HG03066 (cell line): ENCODE measurements around the gene KCNK6.
A peak's percentile ranks its signal among the peaks of the same experiment; 100 is the strongest.
"Not testable (repeated sequence)": the region's sequence is repeated elsewhere in the genome, so short reads cannot be mapped to it uniquely, and the experiment has no call there.

Experiments used
- ATAC-seq: cut with Tn5 transposase; IDR thresholded peaks from one replicate; pipeline ENCODE4 v1.9.1; 2021; ENCODE audit warnings: low read depth; ENCODE audit not compliant: unreplicated experiment

The KCNK6 gene

GRCh38 chr19:38360839-38361631 lies 41.4 kb downstream of the KCNK6 start:
- no peak for ATAC-seq

- no peak for ATAC-seq
Observed at GRCh38 chr19:38361633-38362075, 42.0 kb downstream of the KCNK6 start.

- ATAC-seq: no peak
Observed at GRCh38 chr19:38362076-38362945, 42.7 kb downstream of the KCNK6 start.

- ATAC-seq: not testable (repeated sequence)
Observed at GRCh38 chr19:38362946-38363688, 43.5 kb downstream of the KCNK6 start.

GRCh38 chr19:38367041-38367440 lies 47.4 kb downstream of the KCNK6 start:
- no peak for ATAC-seq

GRCh38 chr19:38369584-38369983 lies 49.9 kb downstream of the KCNK6 start:
- ATAC-seq: no peak

- no peak for ATAC-seq
Observed at GRCh38 chr19:38370299-38370698, 50.7 kb downstream of the KCNK6 start.

- ATAC-seq: no peak
Observed at GRCh38 chr19:38371081-38371480, 51.4 kb downstream of the KCNK6 start.

GRCh38 chr19:38373907-38374331 lies 54.3 kb downstream of the KCNK6 start:
- ATAC-seq: no peak

- peak; percentile 95 for ATAC-seq
Observed at GRCh38 chr19:38374332-38375097, 54.9 kb downstream of the KCNK6 start, which contains the start of gene PSMD8. Gene PSMD8 (plus strand): TSS chr19:38374571. CDS start chr19:38374602, 31 bp downstream.

GRCh38 chr19:38375098-38375493 lies 55.5 kb downstream of the KCNK6 start:
- no peak for ATAC-seq

- ATAC-seq: no peak
Observed at GRCh38 chr19:38375748-38376147, 56.1 kb downstream of the KCNK6 start.

- no peak for ATAC-seq
Observed at GRCh38 chr19:38376576-38376975, 56.9 kb downstream of the KCNK6 start.

- ATAC-seq: no peak
Observed at GRCh38 chr19:38377052-38377451, 57.4 kb downstream of the KCNK6 start.

- ATAC-seq: no peak
Observed at GRCh38 chr19:38378866-38379265, 59.2 kb downstream of the KCNK6 start.

GRCh38 chr19:38381138-38381537 lies 61.5 kb downstream of the KCNK6 start:
- ATAC-seq: no peak
